Aorta (tissue), 5 donors: ENCODE measurements around the gene DUSP12. TPM values are rescaled to one million over a fixed set of nuclear protein-coding genes. Genes with fewer than 3 reads are reported as not detected.

Source experiments
- ATAC-seq: fragments of 200-7000 bp; cut with Tn5 transposase; one replicate; pipeline ENCODE4 v1.9.1; 2022; ENCODE audit warnings: moderate library complexity; ENCODE audit not compliant: low FRiP score
- DNase-seq, 2 donors: peaks; one replicate each; pipeline ENCODE4 v3.0.0-alpha.2; 2020
- H3K27ac ChIP-seq, 2 donors: one replicate each; pipeline ENCODE4 v1.5.1; 2013; ENCODE audit warnings: low read length in 2 of 2, mild to moderate bottlenecking in 2 of 2, moderate library complexity in 2 of 2, control low read depth in 1 of 2, inconsistent platforms in 1 of 2, low read depth in 1 of 2
- H3K27me3 ChIP-seq, 2 donors: one replicate each; pipeline ENCODE4 v1.6.1; 2013; ENCODE audit warnings: control low read depth in 1 of 2, low read length in 1 of 2, mild to moderate bottlenecking in 1 of 2, moderate library complexity in 1 of 2; ENCODE audit not compliant: insufficient read depth in 2 of 2, control insufficient read depth in 1 of 2
- H3K36me3 ChIP-seq, 2 donors: one replicate each; pipeline ENCODE4 v1.6.1; 2013; ENCODE audit warnings: control low read depth in 1 of 2, low read length in 1 of 2, mild to moderate bottlenecking in 1 of 2; ENCODE audit not compliant: insufficient read depth in 2 of 2, control insufficient read depth in 1 of 2
- H3K4me1 ChIP-seq, 2 donors: one replicate each; pipeline ENCODE4 v1.6.1; 2013; ENCODE audit warnings: low read length in 2 of 2, control low read depth in 1 of 2, mild to moderate bottlenecking in 1 of 2, moderate library complexity in 1 of 2; ENCODE audit not compliant: insufficient read depth in 2 of 2, control insufficient read depth in 1 of 2
- H3K4me3 ChIP-seq, 2 donors: one replicate each; pipeline ENCODE4 v1.5.1; 2013; ENCODE audit warnings: low read length in 2 of 2, control low read depth in 1 of 2, mild to moderate bottlenecking in 1 of 2
- H3K9me3 ChIP-seq: one replicate; pipeline ENCODE4 v1.6.1; 2013; ENCODE audit warnings: mild to moderate bottlenecking, low read length; ENCODE audit not compliant: control insufficient read depth
- WGBS, 2 donors: extraction: QIAGEN DNeasy Blood & Tissue Kit; methylation state at CpG; one replicate each; pipeline ENCODE4 v1.1.7; 2013; 5-methylcytosine and 5-hydroxymethylcytosine counted together
- intact Hi-C, 2 donors: fragments of 100-400 bp; cut with DNase I; formaldehyde crosslinking; loops; one replicate each; pipeline versions ENCODE4 v1.14.2 to v1.15.0; 2022
- polyA plus RNA-seq, 2 donors: library from polyadenylated mRNA; stranded (reverse); fragments of 200-250 nt; gene quantifications; one replicate each; pipeline ENCODE4 v1.2.3, GENCODE V29; 2013
- total RNA-seq, 2 donors: library from RNA; stranded (reverse); fragmentation: NEBNext Ultra II Directional; extraction: Animal tissue kit (Norgen Biotek cat#: 25700); gene quantifications; one replicate each; pipeline ENCODE4 v1.2.1, GENCODE V29; 2021
- donor health status: healthy with polysubstance abuse.
- donor health status: Bipolar disorder and iron deficiency.
- donor health status: DM: no; HTN: no; CAD: no.
- donor health status: DM: no; HTN: no; CAD: no.
- donor health status: DM: yes; HTN: yes; CAD: no.

Gene DUSP12
- total and polyA plus RNA-seq, 4 donors: 19.3 to 30.1 (median 23.9) TPM

- H3K4me1 ChIP-seq: no peaks in the 10 kb centered on the region
- intact Hi-C loops: loop anchor here (5.0 to 10.0 kb wide), 2 partner anchors 64 to 72 kb away; no protein-coding TSS in a partner anchor
- H3K9me3 ChIP-seq: no peaks in the 10 kb centered on the region
- no peak for ATAC-seq
- no peaks in the 10 kb centered on the region for H3K27me3 ChIP-seq
- peaks cover 2 to 8% of the 10 kb centered on the region in 2 donors for H3K36me3 ChIP-seq
- H3K4me3 ChIP-seq: no peak overlapping the region
- 87 to 90% methylated on average over 4 of the region's 4 CpGs for WGBS, 2 donors
- no peak for DNase-seq
- H3K27ac ChIP-seq: no peak overlapping the region
Observed at GRCh38 chr1:161790587-161791317, 41.2 kb downstream of the DUSP12 start.

DNA sequence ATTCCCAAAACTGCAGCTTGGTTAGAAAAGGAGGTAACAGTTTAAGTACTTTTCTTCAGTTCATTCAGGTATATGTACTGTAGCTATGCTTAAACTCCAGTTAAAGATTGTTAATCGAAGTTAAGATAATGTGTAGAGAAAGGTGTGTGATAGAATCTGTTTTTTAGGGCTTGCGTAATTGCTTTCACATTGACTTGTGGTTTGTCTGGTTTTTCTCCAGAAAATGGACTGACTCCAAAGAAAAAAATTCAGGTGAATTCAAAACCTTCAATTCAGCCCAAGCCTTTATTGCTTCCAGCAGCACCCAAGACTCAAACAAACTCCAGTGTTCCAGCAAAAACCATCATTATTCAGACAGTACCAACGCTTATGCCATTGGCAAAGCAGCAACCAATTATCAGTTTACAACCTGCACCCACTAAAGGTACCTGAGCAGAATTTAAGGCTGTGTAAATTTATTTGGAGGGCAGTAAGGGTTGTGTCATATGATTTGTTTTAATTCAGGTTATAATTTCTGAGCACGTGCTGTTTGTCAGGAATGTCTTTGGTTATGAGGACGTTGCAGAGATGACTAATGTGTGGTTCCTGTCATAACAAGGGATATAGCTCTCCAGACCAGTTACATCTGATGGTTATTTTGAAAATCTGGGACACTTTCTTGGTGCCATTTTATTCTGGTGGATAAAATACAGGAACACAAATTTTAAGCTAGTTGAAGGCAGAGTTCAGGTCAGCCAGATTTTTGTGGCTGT lies 42.5 kb downstream of the DUSP12 start:
- Histone ChIP-seq H3K4me1 (no peaks in the 10 kb centered on the region), H3K27ac (no peak overlapping the region), H3K36me3 (peaks cover 3 to 8% of the 10 kb centered on the region in 2 donors), H3K27me3 (no peaks in the 10 kb centered on the region), H3K9me3 (no peaks in the 10 kb centered on the region), H3K4me3 (no peak overlapping the region)
- intact Hi-C loops: loop anchor here (2.0 to 10.0 kb wide), 3 partner anchors 63 to 245 kb away; no protein-coding TSS in a partner anchor
- ATAC-seq (no peak), DNase-seq (no peak)
- WGBS, 2 donors: 87 to 90% methylated on average over 5 of the region's 5 CpGs

DNA sequence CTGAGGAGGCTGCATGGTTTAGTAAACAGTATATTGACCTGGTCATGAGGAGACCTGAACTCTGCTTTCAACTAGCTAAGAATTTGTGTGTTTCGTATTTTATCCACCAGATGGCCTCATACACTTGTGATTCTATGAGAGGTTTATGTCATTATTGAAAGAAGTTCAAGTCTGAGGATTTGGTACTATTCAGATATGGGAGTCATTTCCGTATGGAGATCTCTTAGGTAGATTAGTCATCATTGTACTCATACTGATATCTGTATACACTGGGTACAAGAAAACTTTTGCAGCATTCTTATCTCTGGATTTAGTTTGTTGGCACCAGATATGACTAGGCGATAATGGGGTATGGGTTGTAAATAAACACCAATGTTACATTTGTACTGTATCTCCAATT lies 43.2 kb downstream of the DUSP12 start:
- DNase-seq (no peak), ATAC-seq (no peak)
- H3K36me3 ChIP-seq: peaks cover 3 to 8% of the 10 kb centered on the region in 2 donors
- no peak overlapping the region for H3K27ac ChIP-seq
- H3K27me3 ChIP-seq: no peaks in the 10 kb centered on the region
- no peaks in the 10 kb centered on the region for H3K9me3 ChIP-seq
- H3K4me1 ChIP-seq: no peaks in the 10 kb centered on the region
- 31 to 32% methylated on average over 3 of the region's 3 CpGs for WGBS, 2 donors
- no peak overlapping the region for H3K4me3 ChIP-seq
- intact Hi-C loops: loop anchor here (2.0 to 10.0 kb wide), 3 partner anchors 62 to 244 kb away; no protein-coding TSS in a partner anchor

GRCh38 chr1:161799792-161800191 lies 50.2 kb downstream of the DUSP12 start:
- ATAC-seq (no peak), DNase-seq (no peak)
- intact Hi-C loops: loop anchor here in 1 of 2 donors (10.0 kb wide), 1 partner anchor 55 kb away; no protein-coding TSS in a partner anchor
- H3K4me1 ChIP-seq: no peaks in the 10 kb centered on the region
- 92 to 96% methylated on average over 1 of the region's 1 CpG for WGBS, 2 donors
- H3K9me3 ChIP-seq: no peaks in the 10 kb centered on the region
- no peak overlapping the region for H3K4me3 ChIP-seq
- H3K36me3 ChIP-seq: peaks cover 0 to 6% of the 10 kb centered on the region in 2 donors
- H3K27ac ChIP-seq: no peak overlapping the region
- H3K27me3 ChIP-seq: no peaks in the 10 kb centered on the region

DNA sequence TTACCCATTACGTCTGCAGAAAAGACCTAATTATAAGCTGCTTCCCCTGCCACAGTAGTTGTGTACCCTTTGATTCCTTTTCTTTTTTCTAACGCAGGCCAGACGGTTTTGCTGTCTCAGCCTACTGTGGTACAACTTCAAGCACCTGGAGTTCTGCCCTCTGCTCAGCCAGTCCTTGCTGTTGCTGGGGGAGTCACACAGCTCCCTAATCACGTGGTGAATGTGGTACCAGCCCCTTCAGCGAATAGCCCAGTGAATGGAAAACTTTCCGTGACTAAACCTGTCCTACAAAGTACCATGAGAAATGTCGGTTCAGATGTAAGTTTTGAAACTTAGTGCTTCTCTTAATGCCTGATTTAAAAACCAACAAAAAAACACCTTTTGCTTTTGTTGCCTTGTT lies 52.4 kb downstream of the DUSP12 start:
- intact Hi-C loops: no loop called here
- Histone ChIP-seq H3K27me3 (no peaks in the 10 kb centered on the region), H3K9me3 (no peaks in the 10 kb centered on the region), H3K4me1 (no peaks in the 10 kb centered on the region), H3K36me3 (peaks cover 0 to 5% of the 10 kb centered on the region in 2 donors), H3K27ac (no peak overlapping the region), H3K4me3 (no peak overlapping the region)
- 74 to 75% methylated on average over 7 of the region's 7 CpGs for WGBS, 2 donors
- ATAC-seq (no peak), DNase-seq (no peak)

GRCh38 chr1:161803181-161803580 lies 53.6 kb downstream of the DUSP12 start:
- peaks cover 0 to 5% of the 10 kb centered on the region in 2 donors for H3K36me3 ChIP-seq
- ATAC-seq (no peak), DNase-seq (no peak)
- no peaks in the 10 kb centered on the region for H3K4me1 ChIP-seq
- no peak overlapping the region for H3K27ac ChIP-seq
- no peak overlapping the region for H3K4me3 ChIP-seq
- 90 to 93% methylated on average over 2 of the region's 2 CpGs for WGBS, 2 donors
- intact Hi-C loops: no loop called here
- H3K9me3 ChIP-seq: no peaks in the 10 kb centered on the region
- no peaks in the 10 kb centered on the region for H3K27me3 ChIP-seq

DNA sequence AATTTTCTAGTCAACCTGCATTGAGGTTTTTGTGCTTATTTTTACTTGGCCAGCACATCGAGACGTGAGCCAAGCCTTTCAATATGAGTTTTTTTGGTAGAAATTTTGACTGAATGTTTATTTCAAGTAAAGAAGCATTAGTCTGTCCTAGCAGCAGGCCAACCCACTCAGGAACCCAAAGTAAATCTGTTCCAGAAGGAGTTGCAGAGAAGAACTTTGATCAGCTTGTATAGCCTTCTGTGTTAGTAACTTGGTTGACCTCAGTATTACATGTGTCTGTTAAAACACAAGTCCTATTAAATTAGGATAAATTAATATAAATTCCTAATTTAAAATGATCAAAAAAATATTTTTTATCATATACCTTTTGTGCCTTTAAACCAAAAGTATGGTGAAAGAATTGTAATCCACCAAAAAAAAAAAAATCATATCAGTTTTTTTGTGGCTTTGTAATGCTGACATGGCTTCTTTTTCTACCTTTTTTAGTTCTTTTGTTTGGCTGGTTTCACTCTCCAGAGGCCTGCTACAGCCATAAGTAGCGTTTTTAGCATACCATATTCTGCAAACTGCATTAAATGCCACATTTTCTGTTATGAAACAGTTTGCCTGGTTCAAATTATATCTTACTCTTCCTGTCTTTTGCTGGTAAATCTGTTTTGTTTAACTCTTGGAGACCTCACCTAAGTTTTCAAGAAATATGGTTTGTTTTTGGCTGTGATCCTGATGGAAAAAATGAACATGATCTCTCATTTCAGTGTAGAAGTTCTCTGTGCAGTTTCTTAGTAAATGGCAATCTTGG lies 56.0 kb downstream of the DUSP12 start:
- H3K4me1 ChIP-seq: no peaks in the 10 kb centered on the region
- H3K9me3 ChIP-seq: no peaks in the 10 kb centered on the region
- no peak overlapping the region for H3K4me3 ChIP-seq
- intact Hi-C loops: no loop called here
- H3K27ac ChIP-seq: no peak overlapping the region
- no peak for ATAC-seq
- no peak for DNase-seq
- H3K36me3 ChIP-seq: peaks cover 0 to 5% of the 10 kb centered on the region in 2 donors
- no peaks in the 10 kb centered on the region for H3K27me3 ChIP-seq
- 13 to 19% methylated on average over 3 of the region's 3 CpGs for WGBS, 2 donors
